IMR-90 (cell line): ENCODE data around the gene TRIM32. TPM values are rescaled to one million over a fixed set of nuclear protein-coding genes. Genes with fewer than 3 reads are reported as not detected.

Source experiments
- ATAC-seq: fragments of 200-7000 bp; cut with Tn5 transposase; 2 replicates; pipeline ENCODE4 v1.9.1; 2020; ENCODE audit warnings: low read depth, mild to moderate bottlenecking, moderate library complexity
- BruUV-seq: library from RNA; stranded (reverse); fragments of 400-500 nt; replicated peaks from 2 replicates; lab custom pipeline; 2021; lab: Mats Ljungman, UMichigan
- CTCF ChIA-PET: fragments of 300-600 bp; formaldehyde crosslinking; extraction: SDS; loops from one replicate; lab custom pipeline; 2021; ENCODE audit warnings: antibody characterized with exemption; lab: Yijun Ruan, JAX
- POLR2A ChIA-PET: fragments of 300-600 bp; sonication (Branson Sonifier 250); formaldehyde crosslinking; loops from one replicate; lab custom pipeline; 2022; ENCODE audit warnings: antibody characterized with exemption; ENCODE audit not compliant: unreplicated experiment; lab: Charles Lee
- DNase-seq: peaks from one replicate; pipeline ENCODE4 v3.0.0; 2013
- H2AFZ ChIP-seq: replicated peaks from 2 replicates; pipeline ENCODE3; 2013; ENCODE audit warnings: low read length, mild to moderate bottlenecking; ENCODE audit not compliant: poor library complexity
- H2AK5ac ChIP-seq: 2 replicates; pipeline ENCODE4 v1.6.1; 2013; ENCODE audit warnings: low read depth, low read length, inconsistent platforms
- H2AK9ac ChIP-seq: replicated peaks from 2 replicates; pipeline ENCODE3; 2013; ENCODE audit warnings: mild to moderate bottlenecking, low read depth, low read length, moderate library complexity; ENCODE audit not compliant: poor library complexity
- H2BK120ac ChIP-seq: 2 replicates; pipeline ENCODE4 v1.6.1; 2013; ENCODE audit warnings: low read depth, low read length, inconsistent platforms
- H2BK15ac ChIP-seq: 3 replicates; pipeline ENCODE4 v1.6.1; 2013; ENCODE audit warnings: low read depth, low read length, inconsistent platforms
- H2BK20ac ChIP-seq: 2 replicates; pipeline ENCODE4 v1.6.1; 2013; ENCODE audit warnings: low read depth, mild to moderate bottlenecking, inconsistent platforms, low read length, moderate library complexity
- H2BK5ac ChIP-seq: 2 replicates; pipeline ENCODE4 v1.6.1; 2013; ENCODE audit warnings: mild to moderate bottlenecking, low read depth, low read length, inconsistent platforms; ENCODE audit not compliant: poor library complexity, severe bottlenecking
- H3K14ac ChIP-seq: replicated peaks from 2 replicates; pipeline ENCODE4 v1.6.1; 2013; ENCODE audit warnings: low read depth, low read length, inconsistent platforms
- H3K18ac ChIP-seq: 2 replicates; pipeline ENCODE4 v1.6.1; 2013; ENCODE audit warnings: low read depth, low read length, control low read depth
- H3K23ac ChIP-seq: 2 replicates; pipeline ENCODE4 v1.6.1; 2013; ENCODE audit warnings: low read depth, low read length, inconsistent platforms
- H3K27ac ChIP-seq: 2 replicates; pipeline ENCODE4 v1.5.1; 2013; ENCODE audit warnings: mild to moderate bottlenecking, control low read depth, low read length; ENCODE audit not compliant: insufficient read depth
- H3K27me3 ChIP-seq: 2 replicates; pipeline ENCODE4 v1.6.1; 2013; ENCODE audit warnings: low read length; ENCODE audit not compliant: control insufficient read depth, insufficient read depth
- H3K36me3 ChIP-seq: 2 replicates; pipeline ENCODE4 v1.6.1; 2013; ENCODE audit warnings: low read length, mixed read lengths; ENCODE audit not compliant: control insufficient read depth, insufficient read depth
- H3K4ac ChIP-seq: 2 replicates; pipeline ENCODE4 v1.6.1; 2013; ENCODE audit warnings: low read depth, low read length, inconsistent platforms
- H3K4me1 ChIP-seq: 2 replicates; pipeline ENCODE4 v1.6.1; 2013; ENCODE audit warnings: low read length, mixed read lengths; ENCODE audit not compliant: control insufficient read depth, insufficient read depth
- H3K4me2 ChIP-seq: 2 replicates; pipeline ENCODE4 v1.6.1; 2013; ENCODE audit warnings: low read depth, mild to moderate bottlenecking, control low read depth, low read length, moderate library complexity
- H3K4me3 ChIP-seq: 2 replicates; pipeline ENCODE4 v1.5.1; 2013; ENCODE audit warnings: low read depth, mild to moderate bottlenecking, control low read depth, low read length, moderate library complexity; ENCODE audit not compliant: insufficient read depth
- H3K56ac ChIP-seq: 2 replicates; pipeline ENCODE4 v1.6.1; 2013; ENCODE audit warnings: low read length, inconsistent platforms; ENCODE audit not compliant: insufficient read depth; ENCODE audit errors: extremely low read depth
- H3K79me1 ChIP-seq, 2 experiments: 2 replicates each; pipeline ENCODE4 v1.6.1; 2013; ENCODE audit warnings: low read length in 2 of 2, inconsistent platforms in 1 of 2, low read depth in 1 of 2
- H3K9ac ChIP-seq: 2 replicates; pipeline ENCODE4 v1.6.1; 2013; ENCODE audit warnings: low read depth, low read length, control low read depth
- H3K9me1 ChIP-seq: 2 replicates; pipeline ENCODE4 v1.6.1; 2013; ENCODE audit warnings: low read length, inconsistent platforms; ENCODE audit not compliant: insufficient read depth
- H3K9me3 ChIP-seq: 2 replicates; pipeline ENCODE4 v1.6.1; 2013; ENCODE audit warnings: low read length; ENCODE audit not compliant: control insufficient read depth, insufficient read depth
- H4K20me1 ChIP-seq: 2 replicates; pipeline ENCODE4 v1.6.1; 2013; ENCODE audit warnings: low read length, inconsistent platforms; ENCODE audit not compliant: insufficient read depth
- H4K5ac ChIP-seq: 2 replicates; pipeline ENCODE4 v1.6.1; 2013; ENCODE audit warnings: mild to moderate bottlenecking, low read depth, low read length, control low read depth
- H4K8ac ChIP-seq, 2 experiments: 2 replicates each; pipeline ENCODE4 v1.6.1; 2013; ENCODE audit warnings: low read depth in 2 of 2, low read length in 2 of 2, control low read depth in 1 of 2, inconsistent platforms in 1 of 2
- H4K91ac ChIP-seq: 2 replicates; pipeline ENCODE4 v1.6.1; 2013; ENCODE audit warnings: low read depth, low read length, inconsistent platforms; ENCODE audit not compliant: insufficient read depth
- BHLHE40 ChIP-seq: fragments of 150-350 bp; IDR thresholded peaks from 2 replicates; pipeline ENCODE4 v1.6.1; 2016; ENCODE audit warnings: mild to moderate bottlenecking, low read depth, low read length
- CEBPB ChIP-seq: IDR thresholded peaks from 2 replicates; pipeline ENCODE4 v1.6.1; 2012; ENCODE audit warnings: low read depth, low read length, improper control_type of control experiment
- CHD1 ChIP-seq: IDR thresholded peaks from 2 replicates; pipeline ENCODE4 v1.6.1; 2012; ENCODE audit warnings: low read depth, low read length, improper control_type of control experiment
- MXI1 ChIP-seq: IDR thresholded peaks from 2 replicates; pipeline ENCODE4 v1.6.1; 2012; ENCODE audit warnings: low read depth, mild to moderate bottlenecking, low read length, moderate library complexity, borderline replicate concordance
- NFE2L2 ChIP-seq: fragments of 150-350 bp; IDR thresholded peaks from 2 replicates; pipeline ENCODE4 v1.6.1; 2016; ENCODE audit warnings: low read depth, mild to moderate bottlenecking, low read length
- POLR2A ChIP-seq: IDR thresholded peaks from 2 replicates; pipeline ENCODE4 v1.6.1; 2012; ENCODE audit warnings: mild to moderate bottlenecking, low read depth, low read length
- SMC3 ChIP-seq: fragments of 150-350 bp; IDR thresholded peaks from 2 replicates; pipeline ENCODE4 v1.6.1; 2016; ENCODE audit warnings: low read depth, mild to moderate bottlenecking, antibody characterized with exemption, low read length, moderate library complexity
- WGBS, 2 experiments: methylation state at CpG; one replicate each; pipeline versions ENCODE4 v1.1.5 to v1.1.7; 2013; ENCODE audit warnings: missing lambda C conversion rate in 2 of 2; ENCODE audit not compliant: insufficient read length in 1 of 2; ENCODE audit errors: extremely low coverage in 2 of 2; 5-methylcytosine and 5-hydroxymethylcytosine counted together
- dilution Hi-C: fragments of 300-500 bp; cut with HindIII; formaldehyde crosslinking; loops from one replicate; pipeline ENCODE4 v1.14.3; 2018; ENCODE audit warnings: low sequenced_read_pairs; ENCODE audit not compliant: unreplicated experiment
- in situ Hi-C: fragments of 300-500 bp; cut with MboI; formaldehyde crosslinking; loops from 3 replicates; pipeline ENCODE4 v1.14.3; 2019; ENCODE audit warnings: low sequenced_read_pairs, inconsistent platforms, mixed read lengths
- intact Hi-C: fragments of 100-400 bp; cut with micrococcal nuclease; formaldehyde crosslinking; loops from 2 replicates; pipeline ENCODE4 v1.10.0; 2022
- polyA plus RNA-seq, 3 experiments: library from polyadenylated mRNA; depleted of rRNA; stranded (reverse); fragments of >200 nt; gene quantifications; 2 replicates each; pipeline ENCODE4 v1.2.3, GENCODE V29; 2012; ENCODE audit warnings: low replicate concordance in 1 of 3
- total RNA-seq: library from RNA; depleted of rRNA; stranded (reverse); fragments of >200 nt; gene quantifications from 2 replicates; pipeline ENCODE4 v1.2.3, GENCODE V29; 2012
- TF ChIP-seq, protein P1 (sequence below): conservative IDR thresholded peaks from 2 replicates; pipeline ENCODE4 v1.5.1; 2012; ENCODE audit warnings: mild to moderate bottlenecking, low read depth, low read length, improper control_type of control experiment
- TF ChIP-seq, protein P2 (sequence below): fragments of 150-350 bp; IDR thresholded peaks from 2 replicates; pipeline ENCODE4 v1.6.1; 2017; ENCODE audit warnings: mild to moderate bottlenecking, antibody characterized with exemption, low read length, low read depth
- TF ChIP-seq, protein P3 (sequence below): fragments of 150-350 bp; IDR thresholded peaks from 2 replicates; pipeline ENCODE4 v1.6.1; 2016; ENCODE audit warnings: low read depth, mild to moderate bottlenecking, low read length, moderate library complexity, borderline replicate concordance

TRIM32 gene
- total and polyA plus RNA-seq, 2 of the 4 experiments (the other 2 are of a cell fraction): 12.8 to 31.0 TPM

DNA sequence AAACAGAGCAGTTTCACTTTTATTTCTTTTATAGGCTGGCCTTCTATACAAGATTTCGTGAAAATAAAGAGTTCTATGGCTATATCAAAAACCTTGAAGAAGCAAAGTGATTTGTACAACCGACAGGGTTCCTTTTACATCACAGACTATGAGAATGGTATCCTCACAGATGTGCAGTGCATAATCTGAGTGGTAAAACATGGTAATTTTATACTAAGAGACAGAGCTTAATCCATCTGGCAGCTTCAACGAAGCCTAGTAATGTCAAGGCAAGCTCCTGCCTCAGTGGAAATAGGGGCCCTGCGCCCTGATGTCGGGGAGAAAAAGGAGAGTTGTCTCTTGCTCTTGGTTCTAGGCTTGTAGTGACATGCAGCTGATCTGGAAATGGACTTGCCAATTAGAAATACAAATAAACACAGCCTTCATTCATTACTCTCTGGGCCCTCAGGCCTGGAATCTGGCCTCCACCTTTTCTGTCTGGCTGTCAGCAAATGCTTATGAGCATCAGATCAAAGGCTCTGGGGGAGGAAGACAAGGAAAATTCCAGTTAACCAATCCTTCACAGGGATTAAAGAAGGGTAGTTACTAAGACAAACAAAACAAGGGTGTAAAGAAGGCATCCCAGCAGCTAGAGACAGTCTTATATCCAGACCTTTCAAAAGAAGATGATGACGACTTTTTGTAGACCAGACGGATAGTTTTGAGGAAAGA is 33.6 kb upstream of the TRIM32 start:
- DNase-seq (no peak), ATAC-seq (no peak)
- H2BK5ac ChIP-seq: no peak overlapping the region
- no peak overlapping the region for H3K56ac ChIP-seq
- no peaks in the 10 kb centered on the region for H3K36me3 ChIP-seq
- no peak overlapping the region for H3K9ac ChIP-seq
- WGBS, 2 experiments: no CpG with 5 or more reads among the region's 7 CpGs
- no peak overlapping the region for H3K4me2 ChIP-seq
- no peak overlapping the region for H3K27ac ChIP-seq
- H2BK20ac ChIP-seq: no peak overlapping the region
- H2AK5ac ChIP-seq: no peak overlapping the region
- no peak overlapping the region for H3K23ac ChIP-seq
- POLR2A ChIA-PET: no interaction called here
- no peak overlapping the region for H3K4ac ChIP-seq
- CTCF ChIA-PET: no interaction called here
- in situ Hi-C loops: loop anchor here (10.0 kb wide), 1 partner anchor 1059 kb away; no protein-coding TSS in a partner anchor
- no TSS peak for BruUV-seq
- H3K4me1 ChIP-seq: peaks cover 6% of the 10 kb centered on the region
- dilution Hi-C loops: no loop called here
- no peak overlapping the region for H3K14ac ChIP-seq
- H3K9me1 ChIP-seq: no peaks in the 10 kb centered on the region
- no peaks in the 10 kb centered on the region for H3K9me3 ChIP-seq
- no peaks in the 10 kb centered on the region for H3K79me1 ChIP-seq
- no peaks in the 10 kb centered on the region for H3K27me3 ChIP-seq
- H2BK15ac ChIP-seq: no peak overlapping the region
- H2BK120ac ChIP-seq: no peak overlapping the region
- no peak overlapping the region for H4K8ac ChIP-seq
- intact Hi-C loops: loop anchor here (10.0 kb wide), 1 partner anchor 249 kb away; no protein-coding TSS in a partner anchor
- H4K91ac ChIP-seq: no peak overlapping the region
- TF ChIP-seq CHD1 (no peak), POLR2A (no peak), NFE2L2 (no peak), SMC3 (no peak), BHLHE40 (no peak), MXI1 (no peak), CEBPB (no peak)
- TF ChIP-seq, protein P1, sequence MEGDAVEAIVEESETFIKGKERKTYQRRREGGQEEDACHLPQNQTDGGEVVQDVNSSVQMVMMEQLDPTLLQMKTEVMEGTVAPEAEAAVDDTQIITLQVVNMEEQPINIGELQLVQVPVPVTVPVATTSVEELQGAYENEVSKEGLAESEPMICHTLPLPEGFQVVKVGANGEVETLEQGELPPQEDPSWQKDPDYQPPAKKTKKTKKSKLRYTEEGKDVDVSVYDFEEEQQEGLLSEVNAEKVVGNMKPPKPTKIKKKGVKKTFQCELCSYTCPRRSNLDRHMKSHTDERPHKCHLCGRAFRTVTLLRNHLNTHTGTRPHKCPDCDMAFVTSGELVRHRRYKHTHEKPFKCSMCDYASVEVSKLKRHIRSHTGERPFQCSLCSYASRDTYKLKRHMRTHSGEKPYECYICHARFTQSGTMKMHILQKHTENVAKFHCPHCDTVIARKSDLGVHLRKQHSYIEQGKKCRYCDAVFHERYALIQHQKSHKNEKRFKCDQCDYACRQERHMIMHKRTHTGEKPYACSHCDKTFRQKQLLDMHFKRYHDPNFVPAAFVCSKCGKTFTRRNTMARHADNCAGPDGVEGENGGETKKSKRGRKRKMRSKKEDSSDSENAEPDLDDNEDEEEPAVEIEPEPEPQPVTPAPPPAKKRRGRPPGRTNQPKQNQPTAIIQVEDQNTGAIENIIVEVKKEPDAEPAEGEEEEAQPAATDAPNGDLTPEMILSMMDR: no peak
- TF ChIP-seq, protein P2, sequence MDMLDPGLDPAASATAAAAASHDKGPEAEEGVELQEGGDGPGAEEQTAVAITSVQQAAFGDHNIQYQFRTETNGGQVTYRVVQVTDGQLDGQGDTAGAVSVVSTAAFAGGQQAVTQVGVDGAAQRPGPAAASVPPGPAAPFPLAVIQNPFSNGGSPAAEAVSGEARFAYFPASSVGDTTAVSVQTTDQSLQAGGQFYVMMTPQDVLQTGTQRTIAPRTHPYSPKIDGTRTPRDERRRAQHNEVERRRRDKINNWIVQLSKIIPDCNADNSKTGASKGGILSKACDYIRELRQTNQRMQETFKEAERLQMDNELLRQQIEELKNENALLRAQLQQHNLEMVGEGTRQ: no peak
- TF ChIP-seq, protein P3, sequence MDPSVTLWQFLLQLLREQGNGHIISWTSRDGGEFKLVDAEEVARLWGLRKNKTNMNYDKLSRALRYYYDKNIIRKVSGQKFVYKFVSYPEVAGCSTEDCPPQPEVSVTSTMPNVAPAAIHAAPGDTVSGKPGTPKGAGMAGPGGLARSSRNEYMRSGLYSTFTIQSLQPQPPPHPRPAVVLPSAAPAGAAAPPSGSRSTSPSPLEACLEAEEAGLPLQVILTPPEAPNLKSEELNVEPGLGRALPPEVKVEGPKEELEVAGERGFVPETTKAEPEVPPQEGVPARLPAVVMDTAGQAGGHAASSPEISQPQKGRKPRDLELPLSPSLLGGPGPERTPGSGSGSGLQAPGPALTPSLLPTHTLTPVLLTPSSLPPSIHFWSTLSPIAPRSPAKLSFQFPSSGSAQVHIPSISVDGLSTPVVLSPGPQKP: no peak
- H4K5ac ChIP-seq: no peak overlapping the region
- H2AK9ac ChIP-seq: no peak overlapping the region
- H3K4me3 ChIP-seq: no peak overlapping the region
- no peaks in the 10 kb centered on the region for H4K20me1 ChIP-seq
- no peak overlapping the region for H2AFZ ChIP-seq
- H3K18ac ChIP-seq: no peak overlapping the region
